BE2C (cell line): ENCODE data around the gene LRRC37A3.
"Not testable (repeated sequence)": the region's sequence is repeated elsewhere in the genome, so short reads cannot be mapped to it uniquely, and the experiment has no call there.

Source experiments
- DNase-seq: peaks from one replicate; pipeline ENCODE4 v3.0.0-alpha.2; 2020
- H3K27me3 ChIP-seq: fragments of 250-450 bp; sonication (Bioruptor Pico); 2 replicates; pipeline ENCODE4 v1.5.1; 2020; ENCODE audit warnings: mild to moderate bottlenecking
- H3K36me3 ChIP-seq: fragments of 250-450 bp; sonication (Bioruptor Pico); 2 replicates; pipeline ENCODE4 v1.5.1; 2020; ENCODE audit warnings: mild to moderate bottlenecking
- H3K4me1 ChIP-seq: fragments of 250-450 bp; sonication (Bioruptor Pico); 2 replicates; pipeline ENCODE4 v1.5.1; 2020
- H3K4me3 ChIP-seq: 2 replicates; pipeline ENCODE4 v1.5.1; 2011; ENCODE audit warnings: low read depth, low read length
- H3K9me3 ChIP-seq: fragments of 250-450 bp; sonication (Bioruptor Pico); 2 replicates; pipeline ENCODE4 v1.5.1; 2020

LRRC37A3 gene

GRCh38 chr17:64815833-64816198 is 103.5 kb downstream of the LRRC37A3 start:
- H3K4me1 ChIP-seq, H3K27me3 ChIP-seq, DNase-seq, H3K4me3 ChIP-seq, H3K36me3 ChIP-seq, H3K9me3 ChIP-seq: not testable (repeated sequence)

DNA sequence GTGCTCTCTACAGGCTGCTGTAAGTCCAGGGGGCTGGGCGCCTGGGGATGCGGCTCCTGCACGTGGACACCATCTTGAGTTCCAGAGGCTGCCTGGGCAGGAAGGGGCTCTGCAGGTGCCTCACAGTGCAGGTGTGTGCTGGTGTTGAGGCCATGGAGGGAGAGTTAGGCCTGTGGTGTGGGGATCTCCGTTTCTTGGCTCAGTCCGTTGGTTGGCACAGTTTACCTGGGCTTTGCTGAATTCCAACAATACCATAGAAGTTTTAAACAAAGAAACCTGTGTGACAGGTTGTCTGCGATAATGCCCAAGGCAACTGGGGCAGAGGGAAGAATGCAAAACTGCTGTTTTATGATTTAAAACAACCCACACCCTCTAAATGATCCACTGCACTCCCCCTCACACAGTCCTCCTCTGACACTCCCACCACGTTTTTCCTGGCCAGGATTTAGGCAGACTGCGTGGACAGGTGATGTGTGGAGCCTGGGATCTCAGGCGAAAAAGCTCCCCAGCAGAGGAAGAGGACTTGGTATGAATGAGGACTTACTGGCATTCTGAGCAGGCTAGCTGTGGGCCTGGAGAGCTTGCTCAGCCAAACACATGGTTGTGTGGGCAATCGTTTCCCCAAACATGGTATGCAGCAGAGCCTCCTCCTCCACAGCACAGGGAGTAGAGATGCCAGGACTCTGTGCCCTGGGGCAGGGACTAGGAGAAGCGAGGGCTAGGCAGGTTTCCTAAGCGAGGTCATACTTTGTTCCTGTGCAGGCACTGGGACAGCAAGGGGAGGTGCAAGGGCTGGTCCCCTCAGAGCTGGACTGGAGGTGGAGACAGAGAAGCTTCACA is 104.1 kb downstream of the LRRC37A3 start:
- DNase-seq, H3K27me3 ChIP-seq, H3K4me3 ChIP-seq, H3K9me3 ChIP-seq, H3K36me3 ChIP-seq, H3K4me1 ChIP-seq: not testable (repeated sequence)

DNA sequence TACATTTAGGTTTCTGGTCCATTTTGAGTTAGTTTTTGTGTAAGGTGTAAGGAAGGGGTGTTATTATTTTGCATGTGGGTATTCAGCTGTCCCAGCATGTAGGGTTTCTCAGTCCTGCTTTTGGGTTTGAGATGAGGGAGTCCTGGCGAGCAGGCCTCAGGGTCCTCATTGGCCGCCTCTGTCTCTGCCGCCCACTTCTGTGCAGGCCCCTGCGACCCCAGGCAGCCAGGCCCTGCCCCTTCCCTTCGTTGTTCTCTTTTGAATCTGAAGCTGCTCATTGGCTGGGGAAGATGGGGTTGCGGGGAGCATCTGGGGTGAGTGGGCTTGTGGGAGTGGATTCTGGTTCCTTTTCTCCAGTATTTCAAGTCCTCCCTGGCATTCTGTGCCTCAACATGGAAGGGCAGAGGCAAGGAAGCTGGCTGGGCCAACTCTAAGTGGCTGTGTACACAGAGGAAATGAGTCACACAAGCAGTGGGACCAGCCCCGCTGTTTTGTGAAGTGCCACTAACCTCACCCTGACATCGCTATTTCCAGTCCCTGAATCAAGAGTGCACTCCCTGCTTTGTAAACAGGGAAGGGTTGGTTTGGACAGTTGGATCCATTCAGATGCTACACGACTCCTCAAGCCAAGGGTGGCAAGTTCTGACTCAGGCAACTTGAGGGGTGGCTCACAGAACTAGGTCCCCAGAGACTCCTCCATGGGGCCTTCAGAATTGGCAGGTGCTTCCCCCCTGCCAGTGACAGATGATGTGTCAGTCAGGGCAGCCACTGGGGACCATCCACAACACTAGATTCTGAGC is 110.9 kb downstream of the LRRC37A3 start:
- H3K4me1 ChIP-seq, DNase-seq, H3K4me3 ChIP-seq, H3K9me3 ChIP-seq, H3K27me3 ChIP-seq, H3K36me3 ChIP-seq: not testable (repeated sequence)
